ENCODE measurements around the gene CTDSPL2. TPM values are rescaled to one million over a fixed set of nuclear protein-coding genes. Genes with fewer than 3 reads are reported as not detected.

The CTDSPL2 gene
- total RNA-seq, 1 experiment from 2014 or later = 98.0 TPM

GRCh38 chr15:44536302-44536961 lies 109.0 kb downstream of the CTDSPL2 start:
- peak; percentile 82 for DNase-seq
- Histone ChIP-seq H3K9me2 (replicated peaks; ENCODE audit: low read length) (no peaks in the 10 kb centered on the region), H3F3A (ENCODE audit: low read length, unreplicated experiment) (no peaks in the 10 kb centered on the region), H4K20me1 (ENCODE audit: low read length) (peaks cover 27% of the 10 kb centered on the region), H3K9me3 (ENCODE audit: low read length) (no peaks in the 10 kb centered on the region), H3K4me1 (ENCODE audit: insufficient read depth, low read length) (peaks cover 28% of the 10 kb centered on the region), H3K36me3 (ENCODE audit: low read depth, low read length) (peaks cover 18% of the 10 kb centered on the region), H3K4me3 (ENCODE audit: low read length) (peak overlapping the region; percentile 78), H3K9ac (ENCODE audit: low read length) (peak overlapping the region; percentile 84), H3K27ac (ENCODE audit: low read length) (peak overlapping the region; percentile 82), H3K4me2 (ENCODE audit: low read length) (peak overlapping the region; percentile 94), H3K27me3 (ENCODE audit: low read length) (no peaks in the 10 kb centered on the region), H2AFZ (ENCODE audit: low read length) (peak overlapping the region; percentile 75), H3K79me2 (ENCODE audit: low read length) (peaks cover 58% of the 10 kb centered on the region)
- no TSS peak for BruUV-seq (replicated peaks)
- ChIA-PET CTCF (interaction anchor here (1.1 kb wide), 2 partner anchors 10 to 192 kb away, joined by 4 to 7 read pairs; no protein-coding TSS in a partner anchor), POLR2A (ENCODE audit: unreplicated experiment) (interaction anchor here (0.5 to 1.2 kb wide), 9 partner anchors 10 to 1445 kb away, joined by 3 to 9 read pairs (median 6); partner anchors contain the start of gene CTDSPL2)
- peak; percentile 80 for ATAC-seq
- intact Hi-C loops (cut with micrococcal nuclease) = loop anchor here (5.0 kb wide), 1 partner anchor 109 kb away; the partner anchor contains the start of gene CTDSPL2
- TF ChIP-seq CTCF (conservative IDR thresholded peaks at IDR 0.05; ENCODE audit: low read depth, low read length) (peak; percentile 37), EZH2phosphoT487 (IDR thresholded peaks at IDR 0.05; ENCODE audit: borderline replicate concordance, low read length) (no peak)

GRCh38 chr15:44536962-44537734 lies 109.7 kb downstream of the CTDSPL2 start, which contains the start of gene EIF3J:
Gene EIF3J (plus strand): TSS chr15:44537147. CDS start chr15:44537195, 48 bp downstream.
- BruUV-seq (replicated peaks) = no TSS peak
- Histone ChIP-seq H4K20me1 (ENCODE audit: low read length) (peaks cover 34% of the 10 kb centered on the region), H2AFZ (ENCODE audit: low read length) (peak within 1 kb of the TSS; percentile 75)

More at GRCh38 chr15:44536962-44537734, 109.7 kb downstream of the CTDSPL2 start, which contains the start of gene EIF3J:
- ChIA-PET POLR2A (ENCODE audit: unreplicated experiment) (interaction anchor here (0.5 to 1.2 kb wide), 9 partner anchors 9 to 1446 kb away, joined by 3 to 9 read pairs (median 6); partner anchors contain the start of gene CTDSPL2), CTCF (interaction anchor here (1.1 kb wide), 2 partner anchors 9 to 192 kb away, joined by 4 to 7 read pairs; no protein-coding TSS in a partner anchor)
- no peaks in the 10 kb centered on the region for H3K9me3 ChIP-seq (ENCODE audit: low read length)
- H3K4me1 ChIP-seq (ENCODE audit: insufficient read depth, low read length) = peaks cover 33% of the 10 kb centered on the region
- TF ChIP-seq EZH2 (IDR thresholded peaks at IDR 0.05; ENCODE audit: low read length, unreplicated experiment) (no peak), EZH2phosphoT487 (IDR thresholded peaks at IDR 0.05; ENCODE audit: borderline replicate concordance, low read length) (no peak), CTCF (conservative IDR thresholded peaks at IDR 0.05; ENCODE audit: low read depth, low read length) (no peak)
- ATAC-seq (peak; percentile 89), DNase-seq (peak; percentile 97)
- peaks cover 22% of the 10 kb centered on the region for H3K36me3 ChIP-seq (ENCODE audit: low read depth, low read length)
- H3K9me2 ChIP-seq (replicated peaks; ENCODE audit: low read length) = no peaks in the 10 kb centered on the region
- peak within 1 kb of the TSS; percentile 85 for H3K27ac ChIP-seq (ENCODE audit: low read length)
- intact Hi-C loops (cut with micrococcal nuclease) = loop anchor here (5.0 kb wide), 1 partner anchor 110 kb away; the partner anchor contains the start of gene CTDSPL2
- no peaks in the 10 kb centered on the region for H3K27me3 ChIP-seq (ENCODE audit: low read length)
- H3K4me2 ChIP-seq (ENCODE audit: low read length) = peak within 1 kb of the TSS; percentile 94
- H3K79me2 ChIP-seq (ENCODE audit: low read length) = peaks cover 65% of the 10 kb centered on the region
- H3F3A ChIP-seq (ENCODE audit: low read length, unreplicated experiment) = no peaks in the 10 kb centered on the region
- peak within 1 kb of the TSS; percentile 98 for H3K9ac ChIP-seq (ENCODE audit: low read length)
- H3K4me3 ChIP-seq (ENCODE audit: low read length) = peak within 1 kb of the TSS; percentile 78
